ENCODE measurements around the gene EGFLAM. TPM values are rescaled to one million over a fixed set of nuclear protein-coding genes. Genes with fewer than 3 reads are reported as not detected.

The EGFLAM gene
- total and polyA plus RNA-seq, 2 donors (not counting 1 experiment from before 2014, with no cell fraction given), result 0.33 to 20.0 TPM

DNA sequence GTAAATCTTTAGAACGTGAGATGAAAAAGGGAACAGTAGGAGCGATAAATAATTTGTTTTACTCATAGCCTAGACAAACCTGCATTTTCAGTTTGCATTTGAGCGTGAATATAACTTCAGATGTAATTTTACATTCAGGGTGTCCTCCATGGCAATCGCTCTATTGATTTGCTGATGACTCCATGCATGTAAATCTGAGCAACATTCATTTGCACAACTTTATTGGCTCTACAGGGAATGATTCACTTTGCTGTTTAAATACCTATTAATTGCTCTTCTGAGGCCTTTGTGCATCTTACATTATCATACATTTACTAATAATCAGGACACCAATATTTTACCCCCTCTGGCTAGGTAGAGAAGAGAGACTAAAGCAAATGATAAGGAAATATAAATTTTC lies 122.2 kb downstream of the EGFLAM start:
- no peak overlapping the region for H3K9ac ChIP-seq (ENCODE audit: insufficient read depth, low read length)
- no peaks in the 10 kb centered on the region for H4K20me1 ChIP-seq (ENCODE audit: control insufficient read depth, extremely low read depth, insufficient read depth, low read length)
- H2AFZ ChIP-seq (ENCODE audit: low read length), result no peak overlapping the region
- no peak overlapping the region for H3K4me2 ChIP-seq (ENCODE audit: extremely low read depth, insufficient read depth, low read length)
- no peak overlapping the region for H3K27ac ChIP-seq (ENCODE audit: insufficient read depth, low read length)
- H3K27me3 ChIP-seq (ENCODE audit: control insufficient read depth, insufficient read depth, low read length), result peaks cover 16% of the 10 kb centered on the region
- H3K36me3 ChIP-seq (ENCODE audit: control insufficient read depth, insufficient read depth, low read length), result no peaks in the 10 kb centered on the region
- H3K9me3 ChIP-seq (ENCODE audit: control insufficient read depth, insufficient read depth, low read depth, low read length), result no peaks in the 10 kb centered on the region
- no peaks in the 10 kb centered on the region for H3K4me1 ChIP-seq (ENCODE audit: control insufficient read depth, extremely low read depth, insufficient read depth, low read length)
- H3K79me2 ChIP-seq (ENCODE audit: control insufficient read depth, insufficient read depth, low read length), result no peaks in the 10 kb centered on the region
- no peak for TF ChIP-seq EZH2 (IDR thresholded peaks at IDR 0.05; ENCODE audit: low read length, missing control alignments)
- TF ChIP-seq, protein P1, sequence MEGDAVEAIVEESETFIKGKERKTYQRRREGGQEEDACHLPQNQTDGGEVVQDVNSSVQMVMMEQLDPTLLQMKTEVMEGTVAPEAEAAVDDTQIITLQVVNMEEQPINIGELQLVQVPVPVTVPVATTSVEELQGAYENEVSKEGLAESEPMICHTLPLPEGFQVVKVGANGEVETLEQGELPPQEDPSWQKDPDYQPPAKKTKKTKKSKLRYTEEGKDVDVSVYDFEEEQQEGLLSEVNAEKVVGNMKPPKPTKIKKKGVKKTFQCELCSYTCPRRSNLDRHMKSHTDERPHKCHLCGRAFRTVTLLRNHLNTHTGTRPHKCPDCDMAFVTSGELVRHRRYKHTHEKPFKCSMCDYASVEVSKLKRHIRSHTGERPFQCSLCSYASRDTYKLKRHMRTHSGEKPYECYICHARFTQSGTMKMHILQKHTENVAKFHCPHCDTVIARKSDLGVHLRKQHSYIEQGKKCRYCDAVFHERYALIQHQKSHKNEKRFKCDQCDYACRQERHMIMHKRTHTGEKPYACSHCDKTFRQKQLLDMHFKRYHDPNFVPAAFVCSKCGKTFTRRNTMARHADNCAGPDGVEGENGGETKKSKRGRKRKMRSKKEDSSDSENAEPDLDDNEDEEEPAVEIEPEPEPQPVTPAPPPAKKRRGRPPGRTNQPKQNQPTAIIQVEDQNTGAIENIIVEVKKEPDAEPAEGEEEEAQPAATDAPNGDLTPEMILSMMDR (conservative IDR thresholded peaks at IDR 0.05 in 1 of 2, IDR thresholded peaks at IDR 0.05 in 1 of 2; ENCODE audit: low read depth in 1 of 2, low read length in 2 of 2), result no peak
- no peak for DNase-seq (ENCODE audit: low read depth in 2 of 2)
- no peak overlapping the region for H3K4me3 ChIP-seq (replicated peaks in 1 of 4; ENCODE audit: control extremely low read depth in 1 of 4, insufficient read depth in 1 of 4, low read depth in 3 of 4, low read length in 4 of 4)

DNA sequence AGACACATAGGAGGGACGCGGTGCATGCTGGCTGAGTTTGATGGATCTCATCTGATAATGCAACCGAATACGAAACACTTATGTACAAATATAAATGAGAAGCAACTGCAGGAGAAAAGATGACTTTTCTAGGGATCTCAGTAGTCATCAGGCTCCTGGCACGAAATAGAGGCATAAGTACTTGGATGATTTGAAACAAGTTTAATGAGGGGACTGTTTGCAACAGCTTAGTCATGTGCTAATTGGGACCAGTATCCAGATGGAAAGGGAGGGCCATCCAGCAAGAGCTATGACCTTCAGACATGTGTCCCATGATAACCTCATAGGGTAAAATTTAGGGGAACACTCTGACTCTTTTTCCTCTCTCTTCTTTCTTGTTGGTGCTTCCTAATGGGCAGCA lies 123.0 kb downstream of the EGFLAM start:
- Histone ChIP-seq H2AFZ (ENCODE audit: low read length) (no peak overlapping the region), H3K9ac (ENCODE audit: insufficient read depth, low read length) (no peak overlapping the region), H3K4me2 (ENCODE audit: extremely low read depth, insufficient read depth, low read length) (no peak overlapping the region), H3K4me3 (replicated peaks in 1 of 4; ENCODE audit: control extremely low read depth in 1 of 4, insufficient read depth in 1 of 4, low read depth in 3 of 4, low read length in 4 of 4) (no peak overlapping the region), H3K27ac (ENCODE audit: insufficient read depth, low read length) (no peak overlapping the region), H3K4me1 (ENCODE audit: control insufficient read depth, extremely low read depth, insufficient read depth, low read length) (no peaks in the 10 kb centered on the region), H3K27me3 (ENCODE audit: control insufficient read depth, insufficient read depth, low read length) (peaks cover 16% of the 10 kb centered on the region), H3K36me3 (ENCODE audit: control insufficient read depth, insufficient read depth, low read length) (no peaks in the 10 kb centered on the region), H4K20me1 (ENCODE audit: control insufficient read depth, extremely low read depth, insufficient read depth, low read length) (no peaks in the 10 kb centered on the region), H3K79me2 (ENCODE audit: control insufficient read depth, insufficient read depth, low read length) (no peaks in the 10 kb centered on the region), H3K9me3 (ENCODE audit: control insufficient read depth, insufficient read depth, low read depth, low read length) (no peaks in the 10 kb centered on the region)
- TF ChIP-seq EZH2 (IDR thresholded peaks at IDR 0.05; ENCODE audit: low read length, missing control alignments), result no peak
- TF ChIP-seq, protein P1 (conservative IDR thresholded peaks at IDR 0.05 in 1 of 2, IDR thresholded peaks at IDR 0.05 in 1 of 2; ENCODE audit: low read depth in 1 of 2, low read length in 2 of 2), result no peak
- no peak for DNase-seq (ENCODE audit: low read depth in 2 of 2)

DNA sequence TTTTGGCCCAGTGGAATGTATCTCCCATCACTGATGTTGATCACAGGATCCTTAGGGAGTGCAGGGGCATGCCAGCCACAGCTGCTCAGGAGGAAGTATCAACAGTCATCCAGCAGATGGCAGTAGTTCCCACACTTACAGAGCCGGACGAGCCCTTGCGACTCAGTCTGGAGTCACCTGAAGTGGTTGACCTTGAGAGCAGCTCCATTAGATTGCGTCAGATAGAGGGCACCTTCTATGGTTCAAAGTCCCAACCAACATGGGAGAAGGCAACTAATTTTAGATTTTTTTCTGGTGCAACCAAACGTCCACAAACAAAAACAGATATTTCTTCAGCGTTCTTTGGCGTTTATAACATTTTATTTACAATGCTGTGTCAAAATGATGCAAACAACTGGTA lies 124.5 kb downstream of the EGFLAM start:
- H3K27ac ChIP-seq (ENCODE audit: insufficient read depth, low read length), result no peak overlapping the region
- peaks cover 13% of the 10 kb centered on the region for H3K27me3 ChIP-seq (ENCODE audit: control insufficient read depth, insufficient read depth, low read length)
- peak; percentile 50 to 75 for DNase-seq (ENCODE audit: low read depth in 2 of 2)
- no peak overlapping the region for H3K9ac ChIP-seq (ENCODE audit: insufficient read depth, low read length)
- TF ChIP-seq, protein P1 (conservative IDR thresholded peaks at IDR 0.05 in 1 of 2, IDR thresholded peaks at IDR 0.05 in 1 of 2; ENCODE audit: low read depth in 1 of 2, low read length in 2 of 2), result peak; percentile 89 to 94
- no peak for TF ChIP-seq EZH2 (IDR thresholded peaks at IDR 0.05; ENCODE audit: low read length, missing control alignments)
- no peaks in the 10 kb centered on the region for H3K4me1 ChIP-seq (ENCODE audit: control insufficient read depth, extremely low read depth, insufficient read depth, low read length)
- H4K20me1 ChIP-seq (ENCODE audit: control insufficient read depth, extremely low read depth, insufficient read depth, low read length), result no peaks in the 10 kb centered on the region
- H3K4me3 ChIP-seq (replicated peaks in 1 of 4; ENCODE audit: control extremely low read depth in 1 of 4, insufficient read depth in 1 of 4, low read depth in 3 of 4, low read length in 4 of 4), result no peak overlapping the region
- no peaks in the 10 kb centered on the region for H3K79me2 ChIP-seq (ENCODE audit: control insufficient read depth, insufficient read depth, low read length)
- H3K9me3 ChIP-seq (ENCODE audit: control insufficient read depth, insufficient read depth, low read depth, low read length), result no peaks in the 10 kb centered on the region
- H2AFZ ChIP-seq (ENCODE audit: low read length), result no peak overlapping the region
- H3K36me3 ChIP-seq (ENCODE audit: control insufficient read depth, insufficient read depth, low read length), result no peaks in the 10 kb centered on the region
- no peak overlapping the region for H3K4me2 ChIP-seq (ENCODE audit: extremely low read depth, insufficient read depth, low read length)

Measured in fibroblast of lung (primary cell).